ENCODE results near the gene SSR2.
"Not testable (repeated sequence)": the region's sequence is repeated elsewhere in the genome, so short reads cannot be mapped to it uniquely, and the experiment has no call there.

Gene SSR2

DNA sequence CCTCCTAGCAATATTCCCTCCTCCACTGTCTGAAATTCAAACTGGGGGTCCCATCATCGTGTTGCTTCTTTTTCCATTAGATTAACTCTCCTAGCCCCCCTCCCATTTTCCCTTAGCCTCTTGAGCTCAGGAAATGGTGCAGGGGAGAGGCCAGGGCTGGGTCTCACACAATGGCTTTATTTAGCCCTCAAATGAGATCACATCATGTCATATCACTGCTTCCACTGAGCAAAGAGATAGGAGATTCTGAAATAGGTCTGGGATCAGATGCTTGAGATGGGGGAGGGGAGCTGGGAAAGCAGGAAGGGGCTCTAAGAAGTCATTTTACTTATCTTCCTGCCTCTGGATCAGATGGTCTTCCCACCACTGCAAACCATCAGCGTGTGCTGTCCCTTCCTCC is 24.6 kb downstream of the SSR2 start:
- DNase-seq (ENCODE audit: low spot score) (no peak), FAIRE-seq (no peak)

DNA sequence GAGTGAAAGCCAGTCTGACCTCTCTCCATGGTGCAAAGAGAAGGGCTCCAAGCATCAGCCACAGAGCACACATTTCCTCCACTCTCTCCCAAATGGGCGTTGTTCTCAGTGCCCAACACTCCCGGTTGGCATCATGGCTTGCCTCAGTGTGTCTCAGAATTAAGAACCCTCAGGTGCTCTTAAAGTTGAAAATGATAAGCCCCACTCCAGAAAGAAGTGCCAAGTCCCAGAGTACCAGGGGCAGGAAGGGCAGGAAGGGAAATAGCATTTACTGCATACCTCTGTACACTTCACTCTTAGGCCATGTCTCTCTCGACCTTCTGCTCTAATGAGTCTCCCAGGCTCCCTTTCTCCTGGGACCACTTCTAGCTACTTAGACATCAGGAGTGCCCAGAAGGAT is 27.2 kb downstream of the SSR2 start:
- FAIRE-seq: no peak
- no peak for DNase-seq (ENCODE audit: low spot score)

GRCh38 chr1:155990005-155990739 is 30.6 kb downstream of the SSR2 start:
- FAIRE-seq: no peak

DNA sequence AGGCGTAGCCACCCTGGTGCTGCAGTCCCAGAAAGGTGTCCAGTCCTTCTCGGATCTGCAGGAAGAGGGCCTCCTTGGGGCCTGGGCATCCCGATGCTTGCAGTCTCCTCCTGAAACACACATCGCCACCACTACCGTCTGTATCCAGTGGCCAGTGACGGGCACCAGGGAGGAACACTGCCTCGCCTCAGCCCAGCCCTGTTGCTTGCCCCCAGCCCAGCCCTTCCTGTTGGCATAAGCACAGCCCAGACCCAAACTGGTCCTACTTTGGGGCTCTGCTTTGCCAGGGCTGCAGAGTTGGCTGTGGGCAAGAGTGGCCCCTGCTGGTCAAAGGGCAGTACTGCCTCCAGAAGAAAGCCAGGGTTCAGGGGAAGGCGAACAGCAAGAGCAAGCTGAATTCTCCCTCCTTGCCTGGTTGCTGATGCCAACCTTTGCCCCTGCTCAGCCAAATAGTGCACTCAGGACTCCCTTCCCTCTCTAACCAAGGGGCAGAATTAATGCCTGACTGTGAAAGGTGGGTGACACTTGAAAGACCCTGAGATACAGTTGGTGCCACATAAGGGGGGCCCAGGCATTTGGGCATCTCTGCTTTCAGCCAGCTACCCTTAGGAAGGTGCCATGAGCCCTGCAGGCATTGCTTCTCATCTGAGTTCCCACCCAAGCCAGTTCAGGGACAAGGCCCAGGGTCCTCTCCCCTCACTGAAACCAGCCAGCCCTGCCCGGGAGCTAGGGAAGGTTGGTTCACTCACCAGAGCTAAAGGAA is 31.3 kb downstream of the SSR2 start:
- FAIRE-seq (peak; percentile 55), DNase-seq (ENCODE audit: low spot score) (peak; percentile 77)

More at GRCh38 chr1:155990005-155990739, 30.6 kb downstream of the SSR2 start:
- no peak for DNase-seq (ENCODE audit: low spot score)

GRCh38 chr1:155984903-155985645 is 35.7 kb downstream of the SSR2 start:
- FAIRE-seq; DNase-seq (ENCODE audit: low spot score): not testable (repeated sequence)

- DNase-seq (ENCODE audit: low spot score) (no peak), FAIRE-seq (no peak)
Observed at GRCh38 chr1:155984341-155984740, 36.4 kb downstream of the SSR2 start.

- no peak for FAIRE-seq
Observed at GRCh38 chr1:155983191-155984024, 37.3 kb downstream of the SSR2 start.

DNA sequence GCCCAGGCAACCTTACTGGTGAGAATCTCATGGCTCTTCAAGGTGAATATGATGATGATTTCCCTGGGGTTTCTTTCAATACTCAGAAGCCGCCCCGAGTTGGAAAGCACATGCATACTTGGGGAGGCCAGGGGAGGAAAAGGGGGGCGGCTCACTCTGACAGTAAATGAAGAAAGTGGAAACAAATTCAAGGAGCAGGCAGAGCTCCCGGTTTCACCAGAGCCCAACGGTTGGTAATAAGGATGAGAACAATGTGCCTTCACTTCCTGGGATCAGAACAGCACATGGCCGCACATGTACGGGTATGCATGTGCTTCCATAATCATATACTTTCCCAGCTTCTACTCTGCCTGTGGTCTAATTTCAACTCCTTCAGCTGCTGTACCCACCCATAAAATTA is 38.6 kb downstream of the SSR2 start:
- no peak for DNase-seq (ENCODE audit: low spot score)
- no peak for FAIRE-seq

More at GRCh38 chr1:155983191-155984024, 37.3 kb downstream of the SSR2 start:
- DNase-seq (ENCODE audit: low spot score): peak; percentile 68

- FAIRE-seq (no peak), DNase-seq (ENCODE audit: low spot score) (no peak)
Observed at GRCh38 chr1:155981266-155982088, 39.3 kb downstream of the SSR2 start.

DNA sequence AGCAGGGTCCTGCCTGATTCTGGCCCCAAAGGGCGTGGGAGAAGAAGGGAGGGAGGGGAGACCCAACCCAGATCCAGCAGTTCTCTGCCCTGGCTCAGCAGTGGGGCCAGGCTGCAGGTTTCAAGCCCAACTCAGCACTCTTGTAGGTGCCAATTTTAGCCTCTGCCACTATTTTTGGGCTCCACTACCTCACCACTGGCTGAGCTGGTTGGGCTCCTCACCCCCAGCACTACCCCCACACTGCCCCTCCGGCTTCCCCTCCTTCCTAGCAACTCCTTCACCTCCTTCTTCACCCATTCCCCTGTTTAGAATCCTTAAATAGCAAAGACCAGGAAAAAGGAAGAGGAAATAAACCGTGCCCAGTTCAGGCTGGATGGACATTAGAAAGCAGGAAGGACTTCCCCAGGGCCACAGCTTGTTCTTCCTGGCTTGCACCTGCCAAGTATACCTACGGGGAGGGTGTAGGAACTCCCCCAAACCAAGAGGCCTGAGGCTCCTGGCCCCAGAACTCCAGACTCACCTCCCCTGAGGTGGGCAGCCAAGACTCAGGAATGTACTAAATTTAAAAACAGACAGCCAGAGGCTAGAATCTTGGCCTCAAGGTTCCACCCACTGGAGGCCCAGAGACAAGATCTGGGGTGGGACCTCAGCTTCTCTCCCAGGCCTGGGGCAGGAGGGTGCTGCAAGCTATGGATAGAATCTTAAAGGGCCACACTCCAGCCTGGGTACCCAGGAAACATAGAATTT is 41.0 kb downstream of the SSR2 start:
- DNase-seq (ENCODE audit: low spot score) (no peak), FAIRE-seq (no peak)

DNA sequence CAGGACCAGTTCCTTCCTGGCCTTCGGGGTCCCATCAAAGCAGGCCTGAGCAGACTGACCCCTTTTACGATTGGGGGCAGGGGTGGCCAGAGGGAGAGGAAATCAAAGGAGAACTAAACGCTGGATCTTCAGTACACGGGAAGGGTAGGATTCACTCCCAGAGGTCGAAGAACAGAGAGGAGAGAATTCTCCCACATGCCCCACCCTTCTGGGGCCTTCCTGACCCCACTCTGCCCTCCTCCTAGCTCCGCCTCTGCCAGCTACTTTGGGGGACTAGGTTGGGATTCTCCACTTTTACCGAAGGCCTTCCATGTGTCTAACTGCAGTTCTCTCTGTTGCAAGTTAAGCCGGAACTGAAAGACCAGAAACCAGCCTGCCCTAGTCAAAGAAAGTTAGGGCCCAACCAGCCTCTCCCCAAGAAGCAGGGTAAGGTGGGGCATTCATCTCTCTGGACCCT is 41.8 kb downstream of the SSR2 start:
- FAIRE-seq (no peak), DNase-seq (ENCODE audit: low spot score) (no peak)

- peak; percentile 83 for DNase-seq (ENCODE audit: low spot score)
- FAIRE-seq: no peak
Observed at GRCh38 chr1:155978325-155978972, 42.3 kb downstream of the SSR2 start, which contains the start of gene ARHGEF2. Gene ARHGEF2, minus strand, starts transcription at chr1:155978547. Its CDS starts 120 bp downstream, at chr1:155978427.

- FAIRE-seq (no peak), DNase-seq (ENCODE audit: low spot score) (peak; percentile 58)
Observed at GRCh38 chr1:155977690-155978324, 42.9 kb downstream of the SSR2 start.

GRCh38 chr1:155976913-155977689 is 43.6 kb downstream of the SSR2 start:
- FAIRE-seq: no peak
- DNase-seq (ENCODE audit: low spot score): no peak

GRCh38 chr1:155976062-155976912 is 44.5 kb downstream of the SSR2 start:
- no peak for FAIRE-seq

DNA sequence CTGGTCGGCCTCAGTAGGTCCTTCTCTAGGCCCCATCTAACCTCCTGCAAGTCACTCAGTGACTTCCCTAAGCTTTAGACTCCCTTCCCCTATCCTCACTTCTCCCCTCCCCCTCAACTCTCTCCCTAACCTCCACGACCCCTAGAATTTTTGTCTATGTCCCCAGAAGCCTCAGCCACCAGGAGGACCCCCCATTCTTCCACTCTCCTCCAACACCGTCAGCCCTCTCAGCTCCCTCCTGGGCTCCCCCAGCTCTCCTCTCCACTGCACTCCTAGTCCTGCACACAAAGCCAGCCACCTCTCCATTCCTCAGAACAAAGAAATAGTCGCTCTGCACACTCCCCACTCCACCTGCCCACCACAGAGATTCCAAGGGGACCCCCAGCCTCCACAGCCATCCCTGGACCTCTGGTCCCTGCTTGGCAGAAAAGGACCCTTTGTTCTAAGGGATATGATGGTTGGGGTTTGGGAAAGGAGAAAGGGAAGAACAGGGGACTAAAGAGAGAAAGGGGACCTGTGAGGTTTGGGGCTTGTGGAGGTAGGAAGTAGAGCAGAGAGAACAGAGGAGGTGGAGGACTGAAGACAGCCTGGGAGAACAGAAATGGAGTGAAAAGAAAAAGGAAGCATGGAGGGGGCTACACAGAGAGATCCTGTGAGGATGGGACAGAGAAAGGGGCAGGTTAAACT is 45.2 kb downstream of the SSR2 start:
- DNase-seq (ENCODE audit: low spot score): no peak
- no peak for FAIRE-seq

More at GRCh38 chr1:155976062-155976912, 44.5 kb downstream of the SSR2 start:
- peak; percentile 81 for DNase-seq (ENCODE audit: low spot score)
